ENCODE measurements around the gene RIMKLB. TPM values are rescaled to one million over a fixed set of nuclear protein-coding genes. Genes with fewer than 3 reads are reported as not detected.
"Not testable (repeated sequence)": the region's sequence is repeated elsewhere in the genome, so short reads cannot be mapped to it uniquely, and the experiment has no call there.

Gene RIMKLB
- total RNA-seq, 2 experiments from 2014 or later, result 1.1 to 2.1 TPM

DNA sequence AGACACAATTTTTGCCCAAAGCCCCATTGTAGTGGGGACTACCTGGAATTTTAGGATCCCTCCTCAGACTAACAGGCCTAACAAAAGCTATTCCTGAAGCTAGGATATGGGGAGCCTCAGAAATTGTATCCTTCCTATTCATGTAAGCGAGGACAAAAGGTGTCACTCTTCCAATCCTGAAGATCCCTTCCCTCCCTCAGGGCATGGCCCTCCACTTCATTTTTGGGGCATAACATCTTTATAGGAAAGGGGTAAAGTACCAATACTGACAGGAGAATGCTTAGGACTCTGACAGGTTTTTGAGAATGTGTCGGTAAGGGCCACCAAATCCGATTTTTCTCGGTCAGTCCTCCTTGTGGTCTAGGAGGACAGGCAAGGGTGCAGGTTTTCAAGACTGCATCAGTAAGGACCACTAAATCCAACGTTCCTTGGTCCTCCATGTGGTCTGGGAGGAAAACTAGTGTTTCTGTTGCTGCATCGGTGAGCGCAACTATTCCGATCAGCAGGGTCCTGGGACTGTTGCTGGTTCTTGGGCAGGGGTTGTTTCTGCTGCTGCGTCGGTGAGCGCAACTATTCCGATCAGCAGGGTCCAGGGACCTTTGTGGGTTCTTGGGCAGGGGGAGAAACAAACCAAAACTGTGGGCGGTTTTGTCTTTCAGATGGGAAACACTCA lies 91.7 kb downstream of the RIMKLB start:
- CTCF ChIA-PET; H3K36me3 Mint-ChIP-seq; H3K9me3 Mint-ChIP-seq (ENCODE audit: low read depth); ATAC-seq; DNase-seq; H3K27ac Mint-ChIP-seq; H3K27me3 Mint-ChIP-seq; H3K4me1 Mint-ChIP-seq: not testable (repeated sequence)
- H3K4me3 Mint-ChIP-seq, result peak overlapping the region; percentile 73

DNA sequence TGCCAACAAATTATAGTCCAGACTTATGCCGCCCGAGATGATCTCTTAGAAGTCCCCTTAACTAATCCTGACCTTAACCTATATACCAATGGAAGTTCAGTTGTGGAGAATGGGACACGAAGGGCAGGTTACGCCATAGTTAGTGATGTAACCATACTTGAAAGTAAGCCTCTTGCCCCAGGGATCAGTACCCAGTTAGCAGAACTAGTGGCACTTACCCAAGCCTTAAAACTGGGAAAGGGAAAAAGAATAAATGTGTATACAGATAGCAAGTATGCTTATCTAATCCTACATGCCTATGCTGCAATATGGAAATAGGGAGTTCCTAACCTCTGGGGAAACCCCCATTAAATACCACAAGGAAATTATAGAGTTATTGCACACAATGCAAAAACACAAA lies 95.4 kb downstream of the RIMKLB start:
- not testable (repeated sequence) for ATAC-seq

DNA sequence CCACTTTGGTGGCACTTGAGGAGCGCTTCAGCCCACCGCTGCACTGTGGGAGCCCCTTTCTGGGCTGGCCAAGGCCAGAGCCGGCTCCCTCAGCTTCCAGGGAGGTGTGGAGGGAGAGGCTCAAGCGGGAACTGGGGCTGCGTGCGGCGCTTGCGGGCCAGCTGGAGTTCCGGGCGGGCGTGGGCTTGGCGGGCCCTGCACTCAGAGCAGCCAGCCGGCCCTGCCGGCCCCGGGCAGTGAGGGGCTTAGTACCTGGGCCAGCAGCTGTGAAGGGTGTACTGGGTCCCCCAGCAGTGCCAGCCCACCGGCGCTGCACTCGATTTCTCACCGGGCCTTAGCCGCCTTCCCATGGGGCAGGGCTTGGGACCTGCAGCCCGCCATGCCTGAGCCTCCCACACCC lies 96.8 kb downstream of the RIMKLB start:
- ATAC-seq; H3K4me3 Mint-ChIP-seq; H3K36me3 Mint-ChIP-seq; H3K27me3 Mint-ChIP-seq; DNase-seq; CTCF ChIA-PET; H3K27ac Mint-ChIP-seq; H3K4me1 Mint-ChIP-seq; H3K9me3 Mint-ChIP-seq (ENCODE audit: low read depth): not testable (repeated sequence)

More for the DNA sequence above, 95.4 kb downstream of the RIMKLB start:
- H3K36me3 Mint-ChIP-seq; DNase-seq; CTCF ChIA-PET; H3K27me3 Mint-ChIP-seq; H3K9me3 Mint-ChIP-seq (ENCODE audit: low read depth); H3K27ac Mint-ChIP-seq; H3K4me3 Mint-ChIP-seq; H3K4me1 Mint-ChIP-seq: not testable (repeated sequence)

DNA sequence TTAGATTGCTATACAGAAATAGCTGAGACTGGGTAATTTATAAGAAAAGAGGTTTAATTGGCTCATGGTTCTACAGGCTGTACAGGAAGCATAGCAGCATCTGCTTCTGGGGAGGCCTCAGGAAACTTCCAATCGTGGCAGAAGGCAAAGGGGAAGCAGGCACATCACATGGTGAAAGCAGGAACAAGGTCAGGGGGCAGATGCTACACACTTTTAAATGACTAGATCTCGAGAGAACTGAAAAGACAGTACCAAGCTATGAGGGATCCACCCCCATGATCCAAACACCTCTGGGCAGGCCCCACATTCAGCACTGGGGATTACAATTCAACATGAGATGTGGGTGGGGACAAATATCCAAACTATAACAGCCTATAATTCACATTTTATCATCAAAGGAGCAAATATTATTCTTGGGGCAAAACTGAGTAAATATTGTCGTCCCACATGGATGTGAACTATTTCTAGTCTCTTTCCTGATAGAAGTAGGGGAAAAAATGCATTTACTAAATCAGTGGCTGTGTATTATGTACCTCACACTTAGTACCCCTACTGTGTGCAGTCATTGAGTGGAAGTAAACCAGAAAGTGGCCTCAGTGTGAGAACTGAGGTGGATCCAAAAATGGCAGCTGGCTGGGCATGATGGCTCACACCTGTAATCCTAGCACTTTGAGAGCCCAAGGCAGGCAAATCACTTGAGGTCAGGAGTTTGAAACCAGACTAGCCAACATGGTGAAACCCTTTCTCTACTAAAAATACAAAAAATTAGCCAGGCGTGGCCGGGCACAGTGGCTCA lies 99.2 kb downstream of the RIMKLB start:
- H3K4me3 Mint-ChIP-seq, result no peak overlapping the region
- H3K36me3 Mint-ChIP-seq, result peaks cover 6% of the 10 kb centered on the region
- no peak overlapping the region for H3K27ac Mint-ChIP-seq
- no peaks in the 10 kb centered on the region for H3K9me3 Mint-ChIP-seq (ENCODE audit: low read depth)
- peaks cover 2% of the 10 kb centered on the region for H3K4me1 Mint-ChIP-seq
- DNase-seq, result no peak
- CTCF ChIA-PET, result no interaction called here
- no peak for ATAC-seq
- H3K27me3 Mint-ChIP-seq, result no peaks in the 10 kb centered on the region

DNA sequence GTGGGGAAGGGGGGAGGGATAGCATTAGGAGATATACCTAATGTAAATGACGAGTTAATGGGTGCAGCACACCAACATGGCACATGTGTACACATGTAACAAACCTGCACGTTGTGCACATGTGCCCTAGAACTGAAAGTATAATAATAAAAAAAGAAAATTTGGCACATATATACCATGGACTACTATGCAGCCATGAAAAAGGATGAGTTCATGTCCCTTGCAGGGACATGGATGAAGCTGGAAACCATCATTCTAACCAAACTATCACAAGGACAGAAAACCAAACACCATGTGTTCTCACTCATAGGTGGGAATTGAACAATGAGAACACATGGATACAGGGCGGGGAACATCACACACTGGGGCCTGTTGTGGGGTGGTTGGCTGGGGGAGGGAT lies 103.4 kb downstream of the RIMKLB start:
- H3K27ac Mint-ChIP-seq; DNase-seq; H3K4me1 Mint-ChIP-seq; H3K4me3 Mint-ChIP-seq; ATAC-seq; H3K36me3 Mint-ChIP-seq; CTCF ChIA-PET; H3K27me3 Mint-ChIP-seq; H3K9me3 Mint-ChIP-seq (ENCODE audit: low read depth): not testable (repeated sequence)

DNA sequence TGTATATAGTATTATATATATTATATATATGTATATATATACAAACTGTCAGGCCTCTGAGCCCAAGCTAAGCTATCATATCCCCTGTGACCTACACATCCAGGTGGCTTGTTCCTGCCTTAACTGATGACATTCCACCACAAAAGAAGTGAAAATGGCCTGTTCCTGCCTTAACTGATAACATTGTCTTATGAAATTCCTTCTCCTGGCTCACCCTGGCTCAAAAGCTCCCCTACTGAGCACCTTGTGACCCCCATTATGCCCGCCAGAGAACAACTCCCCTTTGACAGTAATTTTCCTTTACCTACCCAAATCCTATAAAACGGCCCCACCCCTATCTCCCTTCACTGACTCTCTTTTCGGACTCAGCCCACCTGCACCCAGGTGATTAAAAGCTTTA lies 107.0 kb downstream of the RIMKLB start:
- H3K9me3 Mint-ChIP-seq (ENCODE audit: low read depth); H3K27me3 Mint-ChIP-seq; DNase-seq; CTCF ChIA-PET; H3K27ac Mint-ChIP-seq; H3K4me1 Mint-ChIP-seq; ATAC-seq; H3K36me3 Mint-ChIP-seq; H3K4me3 Mint-ChIP-seq: not testable (repeated sequence)

DNA sequence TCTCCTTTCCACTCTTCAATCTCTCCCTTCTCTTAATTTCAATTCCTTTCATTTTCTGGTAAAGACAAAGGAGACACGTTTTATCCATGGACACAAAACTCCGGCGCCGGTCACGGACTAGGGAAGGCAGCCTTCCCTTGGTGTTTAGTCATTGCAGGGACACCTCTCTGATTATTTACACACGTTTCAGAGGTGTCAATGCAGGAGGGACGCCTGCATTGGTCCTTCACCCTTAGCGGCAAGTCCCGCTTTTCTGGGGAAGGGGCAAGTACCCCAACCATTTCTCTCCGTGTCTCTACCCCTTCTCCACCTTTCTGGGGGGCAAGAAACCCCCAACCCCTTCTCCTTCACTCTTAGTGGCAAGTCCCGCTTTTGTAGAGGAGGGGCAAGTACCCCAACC lies 107.7 kb downstream of the RIMKLB start:
- H3K27ac Mint-ChIP-seq; H3K27me3 Mint-ChIP-seq; H3K4me3 Mint-ChIP-seq; ATAC-seq; CTCF ChIA-PET; H3K4me1 Mint-ChIP-seq; DNase-seq; H3K36me3 Mint-ChIP-seq; H3K9me3 Mint-ChIP-seq (ENCODE audit: low read depth): not testable (repeated sequence)

DNA sequence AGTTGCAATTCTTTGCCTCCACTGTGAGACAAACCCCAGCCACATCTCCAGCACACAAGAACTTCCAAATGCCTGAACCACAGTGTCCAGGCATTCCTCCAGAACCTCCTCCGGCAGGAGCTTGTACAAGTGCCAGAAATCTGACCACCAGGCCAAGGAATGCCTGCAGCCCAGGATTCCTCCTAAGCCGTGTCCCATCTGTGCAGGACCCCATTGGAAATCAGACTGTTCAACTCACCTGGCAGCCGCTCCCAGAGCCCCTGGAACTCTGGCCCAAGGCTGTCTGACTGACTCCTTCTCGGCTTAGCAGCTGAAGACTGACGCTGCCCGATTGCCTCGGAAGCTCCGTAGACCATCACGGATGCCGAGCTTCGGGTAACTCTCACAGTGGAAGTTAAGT lies 109.3 kb downstream of the RIMKLB start:
- H3K4me1 Mint-ChIP-seq; H3K9me3 Mint-ChIP-seq (ENCODE audit: low read depth); CTCF ChIA-PET; H3K4me3 Mint-ChIP-seq; DNase-seq; H3K27ac Mint-ChIP-seq; H3K36me3 Mint-ChIP-seq; H3K27me3 Mint-ChIP-seq; ATAC-seq: not testable (repeated sequence)

DNA sequence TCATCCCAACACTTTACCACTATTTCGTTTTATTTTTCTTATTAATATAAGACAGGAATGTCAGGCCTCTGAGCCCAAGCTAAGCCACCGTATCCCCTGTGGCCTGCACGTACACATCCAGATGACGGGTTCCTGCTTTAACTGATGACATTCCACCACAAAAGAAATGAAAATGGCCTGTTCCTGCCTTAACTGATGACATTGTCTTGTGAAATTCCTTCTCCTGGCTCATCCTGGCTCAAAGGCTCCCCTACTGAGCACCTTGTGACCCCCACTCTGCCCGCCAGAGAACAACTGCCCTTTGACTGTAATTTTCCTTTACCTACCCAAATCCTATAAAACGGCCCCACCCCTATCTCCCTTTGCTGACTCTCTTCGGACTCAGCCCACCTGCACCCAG lies 112.3 kb downstream of the RIMKLB start:
- H3K9me3 Mint-ChIP-seq (ENCODE audit: low read depth); H3K4me3 Mint-ChIP-seq; H3K4me1 Mint-ChIP-seq; H3K27ac Mint-ChIP-seq; ATAC-seq; CTCF ChIA-PET; H3K27me3 Mint-ChIP-seq; H3K36me3 Mint-ChIP-seq; DNase-seq: not testable (repeated sequence)

DNA sequence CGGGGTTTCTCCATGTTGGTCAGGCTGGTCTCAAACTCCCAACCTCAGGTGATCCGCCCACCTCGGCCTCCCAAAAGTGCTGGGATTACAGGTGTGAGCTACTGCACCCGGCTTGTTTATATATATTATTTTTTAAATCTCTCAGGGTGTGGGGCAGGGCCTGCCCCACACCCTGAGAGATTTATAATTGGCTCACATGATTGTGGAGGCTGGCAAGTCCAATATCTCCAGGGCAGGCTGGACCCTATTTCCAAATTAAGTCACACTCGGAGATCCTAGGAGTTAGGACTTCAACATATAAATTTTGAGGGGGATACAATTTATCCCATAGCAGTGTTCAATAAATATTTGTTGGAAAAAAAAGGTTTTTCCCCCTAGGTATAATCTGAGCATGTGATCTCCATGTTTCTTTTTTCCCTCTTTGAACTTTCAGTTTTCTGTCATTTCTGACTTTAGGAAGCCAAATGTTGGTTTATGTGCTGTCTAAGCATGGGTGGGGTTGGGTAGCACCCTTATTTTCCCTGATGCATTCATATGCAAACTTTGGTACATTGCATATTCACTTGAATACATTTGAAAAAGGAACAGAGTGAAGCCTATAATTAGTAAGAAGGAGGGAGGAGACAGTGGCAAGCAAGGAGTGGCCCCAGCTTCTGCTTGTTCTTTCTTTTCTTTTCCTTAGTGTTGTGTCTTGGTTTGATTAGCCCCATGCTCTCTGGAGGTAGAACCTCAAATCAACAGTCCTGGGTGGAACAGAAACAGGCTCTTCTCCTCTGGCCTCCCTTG lies 116.0 kb downstream of the RIMKLB start:
- DNase-seq (no peak), ATAC-seq (no peak)
- no peaks in the 10 kb centered on the region for H3K36me3 Mint-ChIP-seq
- H3K4me3 Mint-ChIP-seq, result no peak overlapping the region
- H3K9me3 Mint-ChIP-seq (ENCODE audit: low read depth), result no peaks in the 10 kb centered on the region
- no peaks in the 10 kb centered on the region for H3K27me3 Mint-ChIP-seq
- no peaks in the 10 kb centered on the region for H3K4me1 Mint-ChIP-seq
- H3K27ac Mint-ChIP-seq, result no peak overlapping the region
- CTCF ChIA-PET, result no interaction called here

DNA sequence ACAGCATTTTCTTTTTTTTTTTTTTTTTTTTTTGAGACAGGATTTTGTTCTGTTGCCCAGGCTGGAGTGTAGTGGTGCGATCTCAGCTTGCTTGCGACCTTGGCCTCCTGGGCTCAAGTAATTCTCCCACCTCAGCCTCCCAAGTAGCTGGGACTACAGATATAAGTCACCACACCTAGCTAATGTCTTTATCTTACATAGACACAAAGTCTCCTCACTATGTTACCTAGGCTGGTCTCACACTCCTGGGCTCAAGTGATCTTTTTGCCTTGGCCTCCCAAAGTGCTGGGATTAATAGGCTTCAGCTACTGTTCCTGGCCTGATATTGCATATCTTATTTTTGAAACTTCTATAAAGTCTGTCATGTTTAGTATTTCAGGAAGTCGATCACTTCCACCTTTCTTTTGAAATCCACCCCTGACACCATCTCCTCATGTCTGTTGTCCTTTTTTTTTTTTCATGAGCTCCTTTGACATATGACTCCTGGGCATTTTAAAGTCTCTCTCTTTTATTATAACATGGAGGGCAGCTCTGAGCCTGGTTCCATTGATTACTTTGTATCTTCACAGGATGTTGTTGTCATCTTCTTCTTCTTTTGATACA lies 118.8 kb downstream of the RIMKLB start:
- CTCF ChIA-PET, result interaction anchor here (0.6 to 1.0 kb wide), 2 partner anchors 74 to 222 kb away, joined by 3 read pairs; no protein-coding TSS in a partner anchor
- no peak overlapping the region for H3K4me3 Mint-ChIP-seq
- no peaks in the 10 kb centered on the region for H3K9me3 Mint-ChIP-seq (ENCODE audit: low read depth)
- H3K4me1 Mint-ChIP-seq, result no peaks in the 10 kb centered on the region
- H3K27me3 Mint-ChIP-seq, result no peaks in the 10 kb centered on the region
- no peak overlapping the region for H3K27ac Mint-ChIP-seq
- no peaks in the 10 kb centered on the region for H3K36me3 Mint-ChIP-seq
- ATAC-seq (no peak), DNase-seq (no peak)

DNA sequence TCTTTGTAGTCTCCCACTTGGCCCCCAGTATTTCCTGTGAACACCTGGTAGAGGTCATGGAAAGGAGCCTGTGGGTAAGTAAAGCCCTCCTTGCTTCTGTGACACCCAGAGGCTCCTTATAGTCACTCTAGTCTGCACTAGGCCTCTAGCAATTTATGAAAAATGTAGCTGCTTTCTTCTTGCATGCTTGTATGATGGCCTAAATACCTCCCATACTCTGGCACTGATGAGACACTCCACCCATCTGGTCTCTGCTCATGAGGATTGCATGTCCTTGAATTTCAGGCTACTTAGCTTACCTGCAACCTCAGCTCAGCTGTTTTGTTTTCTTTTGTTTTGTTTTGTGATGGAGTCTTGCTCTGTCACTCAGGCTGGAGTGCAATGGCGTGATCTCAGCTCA lies 120.1 kb downstream of the RIMKLB start:
- no peaks in the 10 kb centered on the region for H3K9me3 Mint-ChIP-seq (ENCODE audit: low read depth)
- H3K4me1 Mint-ChIP-seq, result no peaks in the 10 kb centered on the region
- H3K27me3 Mint-ChIP-seq, result no peaks in the 10 kb centered on the region
- CTCF ChIA-PET, result no interaction called here
- ATAC-seq (no peak), DNase-seq (no peak)
- no peaks in the 10 kb centered on the region for H3K36me3 Mint-ChIP-seq
- no peak overlapping the region for H3K4me3 Mint-ChIP-seq
- H3K27ac Mint-ChIP-seq, result no peak overlapping the region

DNA sequence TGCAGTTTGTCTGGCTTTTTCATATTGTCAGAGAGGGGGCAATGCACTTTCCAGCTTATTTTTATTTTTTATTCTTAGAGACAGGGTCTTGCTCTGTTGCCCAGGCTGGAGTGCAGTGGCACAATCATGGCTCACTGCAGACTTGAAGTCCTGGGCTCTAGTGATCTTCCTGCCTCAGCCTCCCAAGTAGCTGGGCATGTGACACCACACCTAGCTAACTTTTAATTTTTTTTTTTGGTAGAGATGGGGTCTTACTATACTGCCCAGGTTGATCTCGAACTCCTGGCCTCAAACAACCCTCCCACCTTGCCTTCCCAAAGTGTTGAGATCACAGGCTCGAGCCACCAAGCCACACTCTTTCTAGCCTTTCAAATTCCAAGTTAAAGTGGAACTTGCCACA lies 120.7 kb downstream of the RIMKLB start:
- no peak overlapping the region for H3K27ac Mint-ChIP-seq
- CTCF ChIA-PET, result interaction anchor here (1.5 kb wide), 1 partner anchor 161 kb away, joined by 5 read pairs; no protein-coding TSS in a partner anchor
- no peaks in the 10 kb centered on the region for H3K36me3 Mint-ChIP-seq
- no peaks in the 10 kb centered on the region for H3K9me3 Mint-ChIP-seq (ENCODE audit: low read depth)
- ATAC-seq (no peak), DNase-seq (no peak)
- no peak overlapping the region for H3K4me3 Mint-ChIP-seq
- no peaks in the 10 kb centered on the region for H3K4me1 Mint-ChIP-seq
- H3K27me3 Mint-ChIP-seq, result no peaks in the 10 kb centered on the region
